GM19025 (cell line): Measurements from ENCODE around the gene WIPF3.

Experiments used
- ATAC-seq: cut with Tn5 transposase; IDR thresholded peaks from one replicate; pipeline ENCODE4 v1.9.1; 2021; ENCODE audit warnings: mild to moderate bottlenecking, low read depth, moderate library complexity; ENCODE audit not compliant: unreplicated experiment

The WIPF3 gene

DNA sequence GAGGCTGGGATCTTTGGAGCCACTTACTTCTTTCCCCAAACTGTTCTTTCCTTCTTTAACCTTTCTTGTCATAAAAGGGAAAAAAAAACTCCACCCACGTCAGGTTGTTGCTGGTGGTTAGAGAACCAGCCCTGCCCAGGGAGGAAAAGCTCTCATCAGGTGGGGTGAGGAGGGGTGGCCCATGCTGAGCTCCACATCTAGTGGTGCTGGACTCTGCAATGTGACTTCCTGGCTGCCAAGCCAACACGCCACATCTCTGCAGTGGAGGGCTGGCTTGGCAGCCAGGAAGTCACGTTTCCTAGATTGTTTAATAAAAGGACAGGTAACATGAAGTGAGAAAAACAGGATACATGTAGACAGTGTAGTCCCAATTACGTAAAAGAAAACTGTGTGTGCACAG, 37.4 kb downstream of the WIPF3 start:
- no peak for ATAC-seq

GRCh38 chr7:29844559-29844958, 38.3 kb downstream of the WIPF3 start:
- no peak for ATAC-seq

GRCh38 chr7:29847496-29847895, 41.2 kb downstream of the WIPF3 start:
- no peak for ATAC-seq

- no peak for ATAC-seq
Observed at GRCh38 chr7:29847916-29848315, 41.6 kb downstream of the WIPF3 start.

GRCh38 chr7:29848941-29849340, 42.6 kb downstream of the WIPF3 start:
- no peak for ATAC-seq

- no peak for ATAC-seq
Observed at GRCh38 chr7:29851487-29851886, 45.2 kb downstream of the WIPF3 start.

DNA sequence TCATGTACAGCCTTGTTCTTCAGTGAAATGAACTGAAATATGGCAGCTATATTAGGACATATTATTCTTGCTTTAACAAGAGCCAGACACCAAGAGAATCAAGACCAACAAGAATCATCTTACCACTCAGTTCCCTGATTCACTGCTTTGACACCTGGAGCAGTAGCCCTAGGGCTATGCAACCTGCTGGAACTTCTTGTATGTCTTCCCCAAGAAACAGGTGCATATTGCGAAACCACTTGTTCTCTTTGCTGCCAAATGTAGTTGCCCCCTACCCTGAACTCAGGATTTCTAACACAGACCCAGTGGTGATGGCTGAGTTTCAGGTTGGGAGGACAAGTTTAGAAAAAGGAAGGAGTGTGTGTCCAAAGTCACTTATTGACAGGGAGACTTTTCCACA, 46.1 kb downstream of the WIPF3 start:
- ATAC-seq: no peak

GRCh38 chr7:29853072-29853471, 46.8 kb downstream of the WIPF3 start:
- ATAC-seq: no peak

- ATAC-seq: no peak
Observed at GRCh38 chr7:29853789-29854188, 47.5 kb downstream of the WIPF3 start.

DNA sequence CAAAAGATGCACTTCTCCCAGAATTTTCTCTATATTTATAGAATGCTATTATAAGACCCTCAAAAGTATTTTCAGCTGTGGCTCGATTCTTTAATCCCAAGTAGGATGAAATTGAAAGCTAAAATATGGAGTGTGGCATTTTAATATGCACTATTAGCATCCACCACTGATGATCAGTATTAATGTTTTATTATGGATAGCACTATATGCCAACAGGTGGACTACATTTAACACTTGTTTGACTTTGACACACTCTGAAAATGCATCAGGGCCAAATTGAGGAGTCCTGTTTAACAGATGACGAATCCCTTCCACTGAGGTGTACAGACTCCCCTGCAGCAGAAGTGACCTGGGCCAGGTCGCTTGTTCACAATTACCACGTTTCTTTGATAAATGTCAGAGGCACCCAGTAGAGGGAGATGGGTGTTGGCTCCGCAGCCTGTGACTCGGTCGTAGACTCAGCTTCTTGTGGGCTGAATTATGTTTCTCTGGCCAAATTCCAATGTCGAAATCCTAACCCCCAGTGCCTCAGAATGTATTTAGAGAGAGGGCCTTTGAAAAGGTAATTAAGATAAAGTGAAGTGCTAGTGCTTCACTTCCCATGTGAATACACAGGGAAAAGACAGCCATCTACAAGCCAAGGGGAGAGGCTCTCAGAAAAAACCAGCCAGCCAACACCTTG, 48.1 kb downstream of the WIPF3 start:
- no peak for ATAC-seq

- no peak for ATAC-seq
Observed at GRCh38 chr7:29857654-29858053, 51.3 kb downstream of the WIPF3 start.

DNA sequence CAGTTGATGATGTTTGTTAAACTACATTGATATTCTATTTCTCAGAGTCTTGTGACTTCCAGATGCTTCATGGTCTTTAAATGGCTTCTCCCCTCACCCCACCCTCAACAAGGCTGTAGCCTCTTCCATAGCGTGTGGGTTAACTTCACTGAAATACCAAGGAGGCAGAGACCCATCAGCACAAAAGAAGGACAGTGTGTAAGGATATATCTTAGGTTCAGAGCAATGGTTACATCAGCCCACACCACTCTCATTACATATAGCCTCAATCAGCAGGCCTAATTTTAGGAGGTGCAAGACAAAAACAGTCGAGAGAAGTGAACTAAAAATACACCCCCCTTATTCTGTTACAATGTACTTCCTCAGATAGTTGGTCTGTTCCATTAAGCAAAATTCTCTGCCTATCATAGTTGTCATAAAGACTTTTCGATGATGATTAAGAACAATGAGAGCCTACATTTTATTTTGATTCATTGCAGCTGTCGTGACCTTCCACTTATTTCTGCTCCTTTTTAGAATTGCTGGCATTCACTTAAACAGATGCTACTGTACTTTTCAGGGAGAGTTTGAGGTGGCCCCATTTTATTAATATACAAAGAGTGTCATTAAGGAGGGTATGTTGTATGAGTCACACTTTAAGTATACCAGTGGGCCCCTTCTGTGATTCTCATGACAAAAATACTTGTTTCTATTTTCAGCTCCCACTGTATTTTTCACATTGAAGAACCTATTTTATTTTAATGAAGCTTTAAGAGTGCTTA, 52.1 kb downstream of the WIPF3 start:
- no peak for ATAC-seq

DNA sequence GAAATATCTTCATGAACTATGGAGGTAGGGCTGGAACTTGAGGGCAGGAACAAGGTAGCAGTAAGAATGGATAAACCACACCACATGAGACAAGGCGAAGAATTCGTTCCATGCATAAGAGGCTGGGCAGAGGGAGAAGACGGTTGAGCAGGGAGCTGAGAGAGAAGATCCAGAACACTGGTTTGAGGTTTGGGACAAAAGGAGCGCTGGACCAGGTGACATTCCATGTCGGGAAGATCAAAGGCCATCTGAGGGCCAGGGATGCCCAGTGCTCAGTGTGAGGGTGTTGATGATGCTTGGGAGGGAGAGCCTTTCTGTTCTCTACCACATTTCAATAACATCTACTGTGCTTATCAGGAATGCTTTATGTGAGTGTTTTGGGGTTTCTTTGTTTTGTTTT, 52.8 kb downstream of the WIPF3 start:
- ATAC-seq: no peak

- ATAC-seq: no peak
Observed at GRCh38 chr7:29859524-29860185, 53.3 kb downstream of the WIPF3 start.

DNA sequence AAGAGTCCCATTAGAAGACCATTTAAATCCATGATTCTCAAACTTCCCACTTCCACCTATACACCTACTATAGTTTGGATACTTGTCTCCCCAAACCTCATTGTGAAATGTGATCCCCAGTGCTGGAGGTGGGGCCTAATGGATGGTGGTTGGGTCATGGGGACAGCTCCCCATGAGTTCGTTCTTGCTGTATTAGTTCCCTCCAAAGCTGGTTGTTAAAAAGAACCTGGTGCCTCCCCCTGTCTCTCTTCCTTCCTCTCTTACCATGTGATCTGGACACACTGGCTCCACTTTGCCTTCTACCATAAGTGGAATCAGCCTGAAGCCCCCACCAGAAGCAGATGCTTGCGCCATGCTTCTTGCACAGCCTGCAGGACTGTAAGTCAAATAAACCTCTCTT, 53.9 kb downstream of the WIPF3 start:
- no peak for ATAC-seq

- ATAC-seq: no peak
Observed at GRCh38 chr7:29861884-29862283, 55.6 kb downstream of the WIPF3 start.

- no peak for ATAC-seq
Observed at GRCh38 chr7:29864656-29865055, 58.3 kb downstream of the WIPF3 start.

GRCh38 chr7:29865526-29865925, 59.2 kb downstream of the WIPF3 start:
- no peak for ATAC-seq

DNA sequence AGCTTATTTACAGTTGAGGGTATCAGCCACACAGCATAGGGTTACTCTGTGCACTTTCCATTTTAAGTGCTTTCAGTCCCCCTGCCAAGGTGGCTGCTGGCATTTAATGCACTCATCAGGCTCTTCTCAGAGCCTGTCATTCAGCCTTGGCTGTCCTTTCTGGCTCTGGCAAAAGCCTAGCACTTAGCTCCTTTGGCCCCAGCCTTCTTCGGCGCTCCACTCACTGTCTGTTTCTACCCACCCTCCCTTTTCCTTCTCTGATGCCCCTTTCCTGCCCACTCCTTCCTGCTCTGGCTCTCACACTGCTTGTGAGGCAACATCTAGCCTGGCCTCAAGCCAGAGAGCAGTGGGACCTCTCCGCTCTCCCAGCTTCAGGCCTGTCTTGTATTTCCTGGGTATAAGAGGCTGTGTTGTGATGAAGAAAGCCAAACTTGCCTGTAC, 60.2 kb downstream of the WIPF3 start:
- ATAC-seq: no peak

DNA sequence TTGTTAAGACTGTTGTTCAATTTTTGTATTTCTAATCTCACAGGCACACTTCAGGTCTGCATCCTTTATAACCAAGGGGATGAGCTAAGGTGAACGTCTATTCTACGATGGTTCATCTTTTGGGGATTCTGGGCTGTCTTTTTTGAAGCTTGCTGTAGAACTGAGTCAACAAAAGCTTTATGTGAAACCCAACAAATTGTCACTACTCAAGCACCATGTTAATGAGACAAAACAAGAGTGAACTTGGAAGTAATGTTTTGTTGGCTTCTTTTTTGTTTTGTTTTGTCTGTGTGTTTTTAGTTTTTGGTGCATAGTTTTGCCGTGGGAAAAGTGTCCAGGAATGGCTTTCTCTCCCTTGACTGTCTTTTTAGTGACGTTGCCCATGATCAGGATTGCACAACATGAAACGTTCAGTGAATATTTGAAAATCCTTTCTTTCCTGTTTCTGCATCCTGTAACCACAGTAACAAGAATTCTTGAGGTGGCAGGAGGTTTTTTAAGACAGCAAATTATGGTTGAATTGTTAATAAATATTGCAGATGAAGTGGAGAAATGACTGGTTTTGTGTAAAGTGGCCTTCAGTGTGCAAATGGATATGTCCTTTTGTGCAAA, 65.6 kb downstream of the WIPF3 start:
- no peak for ATAC-seq

- ATAC-seq: no peak
Observed at GRCh38 chr7:29873644-29874294, 67.5 kb downstream of the WIPF3 start.
